DLD1 (cell line): ENCODE measurements around the gene LTB4R.

ENCODE experiments used
- in situ Hi-C: cut with HindIII; loops from 2 replicates; pipeline ENCODE4 v1.10.0; 2017; ENCODE audit warnings: low sequenced_read_pairs

LTB4R gene

DNA sequence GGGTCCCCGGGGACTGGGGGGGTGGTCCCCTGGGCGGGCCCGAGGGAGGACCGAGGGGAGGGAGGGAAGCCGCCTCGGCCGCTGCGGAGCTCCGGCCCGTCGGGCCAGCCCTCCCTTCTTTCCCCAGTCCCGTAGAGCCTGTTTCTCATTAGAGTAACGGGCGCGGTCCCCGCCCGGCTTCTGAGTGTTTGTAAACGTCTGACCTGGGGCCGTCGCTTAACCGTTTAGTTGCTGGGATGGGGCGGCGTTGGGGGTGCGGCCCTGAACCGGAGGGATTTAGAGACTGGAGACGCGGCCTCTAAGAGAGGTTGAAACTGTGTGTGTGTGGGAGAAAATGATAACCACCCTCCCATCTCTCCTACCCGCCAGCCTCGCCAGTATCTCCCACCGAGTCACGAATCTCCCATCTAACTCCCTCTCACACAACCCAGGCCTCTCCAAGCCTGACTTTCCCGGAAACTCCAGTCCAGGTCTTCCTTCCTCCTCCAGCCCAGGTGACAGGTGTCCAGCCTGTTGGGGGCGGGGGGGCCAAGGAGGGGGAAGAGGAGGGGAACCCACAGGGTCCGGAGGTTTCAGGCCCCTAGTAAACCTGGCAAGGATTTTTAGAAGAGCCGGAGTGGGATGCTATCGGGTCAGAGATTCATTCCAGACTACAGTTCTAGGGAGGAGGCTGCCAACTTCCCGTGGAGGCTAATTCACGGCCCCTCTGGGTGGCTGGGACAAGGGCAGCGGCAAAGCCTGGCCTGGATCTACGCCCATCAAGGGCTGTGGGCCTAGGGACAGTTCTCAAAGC is 55.6 kb downstream of the LTB4R start:
- in situ Hi-C loops = no loop called here
